ENCODE results near the gene TNFSF18.

Gene TNFSF18

DNA sequence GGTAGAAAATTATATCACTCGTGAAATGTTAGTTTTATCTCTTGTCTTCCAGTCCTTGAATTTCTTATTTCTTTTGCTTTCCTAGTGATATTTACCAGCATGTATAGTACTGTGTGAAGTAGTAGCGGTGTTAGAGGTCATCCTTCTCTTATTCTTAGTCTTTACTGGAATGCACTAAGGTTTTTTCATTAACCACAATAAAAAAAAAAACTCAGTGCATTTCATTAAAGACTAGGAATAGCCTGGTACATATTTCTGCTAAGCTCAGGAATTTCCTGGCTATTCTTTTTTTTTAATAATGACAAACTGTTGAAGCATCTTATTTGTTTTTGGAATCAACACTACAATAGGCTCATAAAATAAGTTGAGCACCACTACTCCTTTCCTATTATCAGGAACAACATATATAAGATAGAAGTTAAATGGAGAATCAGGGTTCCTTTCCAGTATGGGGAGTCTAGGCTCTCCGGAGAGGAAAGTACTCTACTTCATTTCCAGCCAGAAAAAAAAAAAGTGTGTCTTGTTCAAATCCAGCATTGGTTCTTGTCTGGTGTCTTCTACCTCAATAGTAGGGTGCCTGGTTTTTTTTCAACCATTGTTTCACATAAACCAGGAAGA lies 60.0 kb downstream of the TNFSF18 start:
- DNase-seq = no peak
- intact Hi-C loops (cut with DNase I) = no loop called here
